Activated T-helper 1 cell treated with anti-CD3 and anti-CD28 coated beads, Interleukin-12 subunit alpha, Interleukin-12 subunit beta, Interleukin-2, Interleukin-4 antibody, amounts not matched to agents 30 ng/mL and 10 ng/mL and 1 ng/mL, durations not matched to agents 14 hours and 24 hours and 36 hours (primary cell): ENCODE results near the gene G0S2. TPM values are rescaled to one million over a fixed set of nuclear protein-coding genes. Genes with fewer than 3 reads are reported as not detected.

Experiments used
- DNase-seq: peaks from one replicate; pipeline ENCODE4 v3.0.0; 2021; ENCODE audit warnings: low spot score
- H3K27ac Mint-ChIP-seq: one replicate; pipeline ENCODE4 v1.8.0; 2021; ENCODE audit warnings: mild to moderate bottlenecking, mixed read lengths
- H3K27me3 Mint-ChIP-seq: one replicate; pipeline ENCODE4 v1.8.0; 2022; ENCODE audit warnings: mild to moderate bottlenecking, moderate library complexity, mixed read lengths; ENCODE audit not compliant: insufficient read depth
- H3K36me3 Mint-ChIP-seq: one replicate; pipeline ENCODE4 v1.8.0; 2021; ENCODE audit warnings: low read depth, mixed read lengths
- H3K4me1 Mint-ChIP-seq: one replicate; pipeline ENCODE4 v1.8.0; 2021; ENCODE audit warnings: low read depth, mixed read lengths
- H3K4me3 Mint-ChIP-seq: one replicate; pipeline ENCODE4 v1.8.0; 2021; ENCODE audit warnings: mild to moderate bottlenecking, moderate library complexity, mixed read lengths
- H3K9me3 Mint-ChIP-seq: one replicate; pipeline ENCODE4 v1.8.0; 2021; ENCODE audit warnings: mixed read lengths
- intact Hi-C: fragments of 100-400 bp; cut with micrococcal nuclease; formaldehyde crosslinking; loops from one replicate; pipeline ENCODE4 v1.15.1; 2024
- total RNA-seq: library from RNA; stranded (reverse); gene quantifications from 2 replicates; pipeline ENCODE4 v1.2.3, GENCODE V29; 2022

The G0S2 gene
- total RNA-seq, 1 donor from 2014 or later: 501 TPM

DNA sequence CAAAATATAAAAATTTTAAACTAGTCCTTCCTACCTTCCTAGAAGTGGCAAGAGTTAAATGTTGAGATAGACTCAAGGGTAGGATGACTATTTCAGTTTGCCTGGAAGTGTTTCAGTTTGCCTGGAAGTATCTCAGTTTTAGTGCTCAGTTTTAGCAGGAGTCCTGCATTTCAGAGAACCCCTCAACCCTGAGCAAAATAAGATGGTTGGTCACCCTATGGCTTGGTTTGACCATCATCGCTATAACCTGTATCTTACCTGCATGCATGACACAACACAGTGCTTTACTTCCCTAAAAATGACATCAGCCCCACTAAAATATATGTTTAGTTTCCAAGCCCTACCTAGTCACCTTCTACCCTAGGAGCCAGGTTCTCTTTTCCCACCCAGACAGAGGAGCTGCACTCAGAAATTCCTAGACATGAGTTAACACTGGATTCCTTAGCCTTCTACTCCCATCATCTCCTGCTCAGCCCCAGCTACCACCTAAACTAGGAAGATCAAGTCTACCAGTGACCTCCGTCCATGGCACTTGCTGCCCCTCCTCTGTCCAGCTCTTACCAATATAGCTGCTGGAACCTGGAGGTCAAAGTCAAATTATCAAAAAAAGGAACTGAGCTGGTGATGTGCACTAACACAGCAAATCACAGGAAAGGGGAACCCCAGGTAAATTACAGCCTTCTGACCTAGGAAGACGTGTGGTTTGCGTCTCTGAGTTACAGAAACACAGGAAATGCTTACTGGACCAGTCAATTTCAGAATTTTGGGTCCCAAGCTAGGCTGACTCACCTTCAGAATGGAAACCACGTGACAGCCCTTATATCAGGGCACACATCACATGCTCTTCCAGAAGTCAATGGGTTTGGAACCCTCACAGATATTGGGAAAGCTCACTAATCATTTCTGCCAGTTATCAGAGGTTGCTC lies 2.2 kb upstream of the G0S2 start:
- intact Hi-C loops: loop anchor here (1.0 to 10.0 kb wide), 11 partner anchors 13 to 262 kb away; partner anchors contain the start of genes SYT14, TRAF3IP3 and UTP25
- peak; percentile 63 for DNase-seq
- peaks cover 2% of the 10 kb centered on the region for H3K27me3 Mint-ChIP-seq
- H3K4me3 Mint-ChIP-seq: peak overlapping the region; percentile 92
- peaks cover 9% of the 10 kb centered on the region for H3K9me3 Mint-ChIP-seq
- H3K27ac Mint-ChIP-seq: peak overlapping the region; percentile 94
- H3K4me1 Mint-ChIP-seq: peaks cover 70% of the 10 kb centered on the region
- peaks cover 36% of the 10 kb centered on the region for H3K36me3 Mint-ChIP-seq

DNA sequence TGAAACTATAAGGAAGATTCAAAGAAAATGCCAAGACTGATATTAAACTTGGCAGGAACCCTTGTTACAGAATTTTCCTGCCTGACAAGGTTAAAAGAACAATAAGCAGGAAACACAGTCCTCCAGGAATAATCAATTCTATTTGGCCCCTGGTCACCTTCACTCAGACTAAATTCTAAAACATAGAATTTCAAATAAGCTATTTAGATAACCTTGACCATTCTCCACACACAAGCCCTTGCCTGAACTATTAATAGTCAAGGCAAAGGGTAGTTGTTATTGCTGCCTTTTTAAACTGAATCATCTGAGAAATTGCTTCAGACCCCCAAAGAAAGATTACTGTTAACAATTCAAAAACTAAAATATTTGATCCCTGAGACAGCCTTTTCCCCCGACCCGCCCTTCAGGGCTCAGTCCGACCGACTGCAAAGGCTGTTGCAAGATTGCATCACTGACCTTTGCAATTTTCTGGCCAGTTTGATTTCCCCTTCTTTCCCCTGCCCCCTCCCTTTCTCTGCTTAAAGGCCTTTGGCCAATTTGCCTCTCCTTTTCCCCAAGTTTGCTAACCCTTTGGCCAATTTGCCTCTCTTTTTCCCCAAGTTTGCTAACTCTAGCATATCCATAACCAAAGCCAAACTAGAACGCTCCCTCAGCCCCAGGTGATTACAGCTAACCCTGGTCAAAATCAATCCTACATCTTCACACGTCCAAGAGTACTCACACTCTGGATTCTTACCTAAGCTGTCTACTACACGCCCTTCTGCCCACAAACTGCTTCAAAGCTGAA lies 1.4 kb upstream of the G0S2 start:
- Mint-ChIP-seq H3K4me3 (peak overlapping the region; percentile 92), H3K36me3 (peaks cover 36% of the 10 kb centered on the region), H3K4me1 (peaks cover 77% of the 10 kb centered on the region), H3K9me3 (peaks cover 9% of the 10 kb centered on the region), H3K27me3 (peaks cover 2% of the 10 kb centered on the region), H3K27ac (peak overlapping the region; percentile 94)
- intact Hi-C loops: loop anchor here (1.0 to 10.0 kb wide), 11 partner anchors 13 to 261 kb away; partner anchors contain the start of genes SYT14, TRAF3IP3 and UTP25
- DNase-seq: no peak

DNA sequence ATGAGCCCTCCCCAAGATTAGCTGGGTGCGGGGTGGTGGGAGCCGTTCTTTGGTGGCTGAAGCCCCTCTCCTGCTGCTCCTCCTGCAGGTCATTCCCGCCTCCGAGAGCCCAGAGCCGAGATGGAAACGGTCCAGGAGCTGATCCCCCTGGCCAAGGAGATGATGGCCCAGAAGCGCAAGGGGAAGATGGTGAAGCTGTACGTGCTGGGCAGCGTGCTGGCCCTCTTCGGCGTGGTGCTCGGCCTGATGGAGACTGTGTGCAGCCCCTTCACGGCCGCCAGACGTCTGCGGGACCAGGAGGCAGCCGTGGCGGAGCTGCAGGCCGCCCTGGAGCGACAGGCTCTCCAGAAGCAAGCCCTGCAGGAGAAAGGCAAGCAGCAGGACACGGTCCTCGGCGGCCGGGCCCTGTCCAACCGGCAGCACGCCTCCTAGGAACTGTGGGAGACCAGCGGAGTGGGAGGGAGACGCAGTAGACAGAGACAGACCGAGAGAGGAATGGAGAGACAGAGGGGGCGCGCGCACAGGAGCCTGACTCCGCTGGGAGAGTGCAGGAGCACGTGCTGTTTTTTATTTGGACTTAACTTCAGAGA lies 448 bp downstream of the G0S2 start:
- H3K4me3 Mint-ChIP-seq: peak overlapping the region; percentile 92
- intact Hi-C loops: loop anchor here (1.0 to 10.0 kb wide), 3 partner anchors 18 to 259 kb away; partner anchors contain the start of gene SYT14
- no peak for DNase-seq
- H3K9me3 Mint-ChIP-seq: peaks cover 9% of the 10 kb centered on the region
- peaks cover 2% of the 10 kb centered on the region for H3K27me3 Mint-ChIP-seq
- peak overlapping the region; percentile 94 for H3K27ac Mint-ChIP-seq
- H3K4me1 Mint-ChIP-seq: peaks cover 81% of the 10 kb centered on the region
- H3K36me3 Mint-ChIP-seq: peaks cover 36% of the 10 kb centered on the region

DNA sequence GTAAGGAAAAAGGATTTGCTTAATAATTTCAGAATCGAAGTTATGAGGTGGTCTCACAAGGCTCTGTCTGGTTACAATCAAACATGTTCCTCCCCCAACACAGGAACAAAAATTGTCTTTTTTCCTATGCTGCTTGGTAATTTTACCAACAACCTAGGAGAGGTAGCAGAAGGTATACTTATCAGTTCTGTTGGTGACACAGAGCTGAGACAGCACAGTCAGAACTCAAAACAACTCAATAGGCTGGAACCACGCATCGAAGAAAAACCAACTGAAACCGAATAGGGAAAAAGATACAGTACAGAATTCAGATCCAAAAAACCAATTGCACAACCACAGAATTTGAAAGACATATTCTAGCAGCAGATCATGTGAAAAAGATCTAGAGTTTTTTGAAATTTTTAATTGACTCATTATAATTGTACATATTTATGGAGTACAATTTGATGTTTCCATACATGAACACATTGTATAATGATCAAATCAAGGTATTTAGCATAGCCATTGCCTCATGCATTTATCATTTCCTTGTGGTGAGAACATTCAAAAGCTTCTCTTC lies 3.8 kb downstream of the G0S2 start:
- H3K27ac Mint-ChIP-seq: no peak overlapping the region
- no peak overlapping the region for H3K4me3 Mint-ChIP-seq
- no peak for DNase-seq
- no peaks in the 10 kb centered on the region for H3K9me3 Mint-ChIP-seq
- intact Hi-C loops: loop anchor here (1.0 to 10.0 kb wide), 2 partner anchors 68 to 256 kb away; partner anchors contain the start of gene SYT14
- H3K36me3 Mint-ChIP-seq: peaks cover 28% of the 10 kb centered on the region
- peaks cover 49% of the 10 kb centered on the region for H3K4me1 Mint-ChIP-seq
- peaks cover 2% of the 10 kb centered on the region for H3K27me3 Mint-ChIP-seq

DNA sequence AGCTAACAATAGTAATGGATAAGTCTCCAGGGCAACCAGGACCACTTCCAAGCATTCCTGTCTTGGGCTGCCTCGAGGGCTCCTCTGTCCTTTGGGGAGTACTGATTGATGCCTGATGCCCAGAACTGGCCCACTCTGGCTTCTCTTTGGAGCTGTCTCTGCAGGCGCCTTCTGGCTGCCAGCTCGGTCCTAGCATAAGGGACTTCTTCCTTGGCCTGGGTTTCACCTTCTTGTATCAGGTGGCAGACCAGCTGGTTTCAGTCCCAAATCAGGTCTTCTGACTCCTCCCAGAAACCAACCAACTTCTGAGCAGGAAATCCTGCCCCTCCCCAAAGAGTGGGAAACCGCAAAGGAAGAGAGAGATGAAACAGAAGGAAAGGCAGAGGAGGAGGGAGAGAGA lies 10.6 kb downstream of the G0S2 start:
- Mint-ChIP-seq H3K36me3 (peaks cover 18% of the 10 kb centered on the region), H3K4me1 (peaks cover 45% of the 10 kb centered on the region), H3K27ac (peak overlapping the region; percentile 82), H3K27me3 (no peaks in the 10 kb centered on the region), H3K4me3 (peak overlapping the region; percentile 74), H3K9me3 (no peaks in the 10 kb centered on the region)
- DNase-seq: peak; percentile 58
- intact Hi-C loops: loop anchor here (2.0 kb wide), 1 partner anchor 13 kb away; no protein-coding TSS in a partner anchor

DNA sequence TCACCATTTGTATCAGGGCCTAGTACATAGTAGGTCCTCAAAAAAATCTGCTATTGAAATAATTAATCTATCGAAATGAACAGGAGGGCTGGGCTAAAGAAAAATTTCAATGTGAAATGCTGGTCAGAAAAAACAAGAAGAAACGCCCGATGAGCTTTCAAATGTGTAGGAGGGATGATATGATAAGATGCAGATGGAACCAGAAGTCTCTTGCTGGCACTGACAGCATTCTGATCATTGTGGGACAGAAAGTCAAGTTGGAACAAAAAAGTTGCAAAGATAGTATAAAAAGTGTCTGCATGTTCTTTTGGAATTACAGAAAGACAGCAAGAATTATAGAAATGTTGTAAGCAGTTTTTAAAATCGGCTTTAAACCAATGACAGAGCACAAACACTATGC lies 11.1 kb downstream of the G0S2 start:
- intact Hi-C loops: loop anchor here (2.0 kb wide), 1 partner anchor 14 kb away; no protein-coding TSS in a partner anchor
- peaks cover 45% of the 10 kb centered on the region for H3K4me1 Mint-ChIP-seq
- H3K4me3 Mint-ChIP-seq: peak overlapping the region; percentile 74
- H3K36me3 Mint-ChIP-seq: peaks cover 16% of the 10 kb centered on the region
- no peaks in the 10 kb centered on the region for H3K27me3 Mint-ChIP-seq
- no peaks in the 10 kb centered on the region for H3K9me3 Mint-ChIP-seq
- no peak for DNase-seq
- peak overlapping the region; percentile 82 for H3K27ac Mint-ChIP-seq

DNA sequence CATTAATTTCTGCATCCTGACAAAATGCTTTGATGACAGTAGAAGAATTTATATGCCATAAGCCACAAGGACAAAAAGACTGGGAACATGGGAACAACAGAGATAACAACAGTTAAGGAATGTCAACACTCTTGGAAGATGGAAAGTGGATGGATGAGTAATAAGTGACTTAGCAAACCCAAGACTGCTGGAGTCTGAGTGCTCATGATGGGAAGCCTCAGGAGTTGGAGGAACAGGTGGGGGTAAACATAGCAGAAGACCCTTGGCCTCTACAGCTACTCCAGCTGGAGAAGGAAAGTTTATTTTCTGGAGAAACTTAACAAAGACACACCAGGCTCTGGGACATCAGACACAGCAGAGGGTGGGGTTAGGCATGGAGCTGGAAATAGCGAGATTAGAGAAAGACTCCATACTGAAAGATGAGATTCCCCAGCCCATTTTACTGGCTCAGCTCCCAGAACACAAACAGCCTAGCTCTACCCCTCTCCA lies 13.6 kb downstream of the G0S2 start:
- H3K4me3 Mint-ChIP-seq: no peak overlapping the region
- peaks cover 16% of the 10 kb centered on the region for H3K36me3 Mint-ChIP-seq
- peaks cover 66% of the 10 kb centered on the region for H3K4me1 Mint-ChIP-seq
- intact Hi-C loops: no loop called here
- no peaks in the 10 kb centered on the region for H3K9me3 Mint-ChIP-seq
- H3K27me3 Mint-ChIP-seq: no peaks in the 10 kb centered on the region
- DNase-seq: no peak
- no peak overlapping the region for H3K27ac Mint-ChIP-seq

DNA sequence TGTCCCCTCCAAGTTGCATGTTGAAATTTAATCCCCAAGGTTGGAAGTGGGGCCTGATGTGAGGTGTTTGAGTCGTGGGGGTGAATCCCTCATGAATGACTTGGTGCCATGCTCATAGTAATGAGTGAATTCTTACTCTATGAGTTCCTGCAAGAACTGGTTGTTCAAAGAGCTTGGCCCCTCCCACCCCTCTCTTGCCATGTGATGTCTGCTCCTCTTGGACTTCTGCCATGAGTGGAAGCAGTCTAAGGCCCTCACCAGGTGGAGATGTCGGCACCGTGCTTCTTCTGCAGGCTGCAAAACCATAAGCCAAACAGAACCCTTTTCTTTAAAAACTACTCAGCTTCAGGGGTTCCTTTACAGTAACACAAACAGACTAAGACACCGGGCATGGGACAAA lies 14.3 kb downstream of the G0S2 start:
- H3K27ac Mint-ChIP-seq: no peak overlapping the region
- H3K9me3 Mint-ChIP-seq: no peaks in the 10 kb centered on the region
- intact Hi-C loops: no loop called here
- H3K27me3 Mint-ChIP-seq: no peaks in the 10 kb centered on the region
- DNase-seq: no peak
- peaks cover 16% of the 10 kb centered on the region for H3K36me3 Mint-ChIP-seq
- H3K4me3 Mint-ChIP-seq: no peak overlapping the region
- peaks cover 73% of the 10 kb centered on the region for H3K4me1 Mint-ChIP-seq

DNA sequence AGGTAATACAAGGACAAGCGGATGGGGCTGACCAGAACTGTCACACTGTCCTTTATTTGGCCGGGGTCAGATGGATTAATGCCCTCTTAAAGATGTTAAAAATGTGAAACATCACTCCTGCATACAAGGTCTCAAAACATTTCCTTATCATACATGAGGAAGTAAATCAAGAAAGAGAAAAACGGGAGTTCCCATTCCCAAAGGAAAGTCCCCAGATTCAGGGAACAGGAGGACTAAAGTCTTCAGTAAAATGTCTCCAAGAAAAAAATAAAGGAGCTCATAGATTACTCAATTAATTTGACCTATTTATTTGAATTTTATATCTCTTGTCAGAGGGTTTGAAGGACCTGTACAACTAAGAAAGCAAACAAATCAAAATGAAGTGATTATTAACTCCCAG lies 16.0 kb downstream of the G0S2 start:
- no peak for DNase-seq
- Mint-ChIP-seq H3K4me1 (peaks cover 73% of the 10 kb centered on the region), H3K4me3 (no peak overlapping the region), H3K27me3 (no peaks in the 10 kb centered on the region), H3K27ac (no peak overlapping the region), H3K9me3 (no peaks in the 10 kb centered on the region), H3K36me3 (peaks cover 16% of the 10 kb centered on the region)
- intact Hi-C loops: no loop called here

DNA sequence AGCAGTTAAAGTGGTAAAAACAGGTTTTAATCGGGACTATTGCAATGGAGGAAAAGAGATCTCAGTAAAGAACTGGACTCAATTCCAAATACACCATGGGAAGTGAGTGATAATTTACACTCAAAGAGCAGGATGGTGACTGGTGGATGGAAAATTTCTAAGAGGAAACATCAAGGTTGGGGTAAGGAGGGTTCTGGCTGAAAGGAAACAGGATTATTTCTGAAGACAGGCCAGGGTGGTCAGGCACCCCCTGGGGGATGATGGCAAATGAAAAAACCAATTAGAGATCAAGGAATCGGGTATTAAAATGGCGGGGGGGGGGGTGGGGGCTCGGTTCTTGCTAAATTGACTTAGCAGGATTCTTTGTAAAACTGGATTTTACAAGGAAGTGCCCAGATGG lies 17.1 kb downstream of the G0S2 start:
- intact Hi-C loops: loop anchor here (2.0 kb wide), 2 partner anchors 31 to 41 kb away; no protein-coding TSS in a partner anchor
- Mint-ChIP-seq H3K27ac (peak overlapping the region; percentile 68), H3K4me3 (no peak overlapping the region), H3K9me3 (no peaks in the 10 kb centered on the region), H3K4me1 (peaks cover 73% of the 10 kb centered on the region), H3K27me3 (no peaks in the 10 kb centered on the region), H3K36me3 (peaks cover 18% of the 10 kb centered on the region)
- no peak for DNase-seq

DNA sequence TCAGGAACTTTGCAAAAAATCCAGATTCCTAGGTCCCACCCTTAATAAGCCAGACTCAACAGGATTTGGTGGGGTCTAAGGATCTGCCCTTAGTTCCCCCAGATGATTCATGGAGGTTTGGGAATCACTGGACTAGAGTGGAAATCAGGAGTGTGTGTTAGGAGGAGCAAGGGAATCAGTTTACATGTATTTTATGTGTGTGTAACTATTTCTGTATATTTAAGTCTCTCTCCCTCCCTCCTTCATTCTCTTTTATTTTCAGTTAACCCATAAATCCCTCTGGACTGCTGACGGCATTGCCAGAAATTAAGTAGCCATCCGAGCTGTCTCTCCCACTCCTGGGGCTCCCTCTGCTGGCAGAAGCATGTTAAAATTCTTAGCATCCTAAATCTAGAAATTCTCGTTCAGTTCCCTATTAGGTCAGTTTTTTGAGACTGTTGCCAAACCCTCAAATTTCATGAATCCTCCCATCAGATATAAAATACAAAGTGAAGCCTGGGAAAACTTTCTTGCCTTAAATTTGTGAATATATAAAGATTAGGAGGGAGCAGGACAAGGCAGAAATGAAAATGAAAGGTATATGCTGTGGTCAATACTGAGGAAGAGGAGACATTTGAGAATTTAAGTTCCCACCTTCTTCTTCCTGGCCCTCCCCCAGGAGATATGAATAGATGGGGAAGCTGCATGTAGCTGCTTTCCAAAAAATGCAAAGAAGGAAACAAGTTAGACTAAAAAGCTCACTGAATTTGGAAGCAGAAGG lies 17.7 kb downstream of the G0S2 start:
- DNase-seq: peak; percentile 65
- Mint-ChIP-seq H3K4me3 (peak overlapping the region; percentile 3), H3K36me3 (peaks cover 20% of the 10 kb centered on the region), H3K27ac (peak overlapping the region; percentile 74), H3K27me3 (no peaks in the 10 kb centered on the region), H3K9me3 (no peaks in the 10 kb centered on the region), H3K4me1 (peaks cover 70% of the 10 kb centered on the region)
- intact Hi-C loops: loop anchor here (1.0 to 2.0 kb wide), 9 partner anchors 18 to 124 kb away; partner anchors contain the start of gene G0S2
